ENCODE data around the gene STRBP. TPM values are rescaled to one million over a fixed set of nuclear protein-coding genes. Genes with fewer than 3 reads are reported as not detected.

STRBP gene
- total and polyA plus RNA-seq, 2 of the 4 experiments (the other 2 are of a cell fraction) = 2.1 to 2.5 TPM

GRCh38 chr9:123093141-123093540 lies 175.2 kb downstream of the STRBP start:
- dilution Hi-C loops (cut with HindIII; ENCODE audit: low sequenced_read_pairs, unreplicated experiment) (no loop called here), in situ Hi-C loops (cut with MboI; ENCODE audit: low sequenced_read_pairs) (no loop called here), intact Hi-C loops (cut with micrococcal nuclease) (no loop called here)
- H2AFZ ChIP-seq (replicated peaks; ENCODE audit: low read length, poor library complexity) = no peak overlapping the region
- TF ChIP-seq FOS (IDR thresholded peaks at IDR 0.05; ENCODE audit: low read depth, low read length) (no peak), NFE2L2 (IDR thresholded peaks at IDR 0.05; ENCODE audit: low read depth, low read length) (no peak), CHD1 (IDR thresholded peaks at IDR 0.05; ENCODE audit: low read depth, low read length) (no peak), MAFK (IDR thresholded peaks at IDR 0.05; ENCODE audit: low read depth, low read length) (no peak), MAZ (IDR thresholded peaks at IDR 0.05; ENCODE audit: borderline replicate concordance, low read depth, low read length) (no peak), CTCF (conservative IDR thresholded peaks at IDR 0.05; ENCODE audit: low read depth, low read length) (no peak), RAD21 (IDR thresholded peaks at IDR 0.05; ENCODE audit: low read length) (no peak), POLR2A (IDR thresholded peaks at IDR 0.05; ENCODE audit: low read depth, low read length) (no peak), CEBPB (IDR thresholded peaks at IDR 0.05; ENCODE audit: low read depth, low read length) (no peak), RCOR1 (IDR thresholded peaks at IDR 0.05; ENCODE audit: insufficient replicate concordance, low read length) (no peak)
- TF ChIP-seq, protein P1, sequence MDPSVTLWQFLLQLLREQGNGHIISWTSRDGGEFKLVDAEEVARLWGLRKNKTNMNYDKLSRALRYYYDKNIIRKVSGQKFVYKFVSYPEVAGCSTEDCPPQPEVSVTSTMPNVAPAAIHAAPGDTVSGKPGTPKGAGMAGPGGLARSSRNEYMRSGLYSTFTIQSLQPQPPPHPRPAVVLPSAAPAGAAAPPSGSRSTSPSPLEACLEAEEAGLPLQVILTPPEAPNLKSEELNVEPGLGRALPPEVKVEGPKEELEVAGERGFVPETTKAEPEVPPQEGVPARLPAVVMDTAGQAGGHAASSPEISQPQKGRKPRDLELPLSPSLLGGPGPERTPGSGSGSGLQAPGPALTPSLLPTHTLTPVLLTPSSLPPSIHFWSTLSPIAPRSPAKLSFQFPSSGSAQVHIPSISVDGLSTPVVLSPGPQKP (IDR thresholded peaks at IDR 0.05; ENCODE audit: borderline replicate concordance, low read depth, low read length) = no peak
- CTCF ChIA-PET = interaction anchor here (0.9 kb wide), 1 partner anchor 9 kb away, joined by 6 read pairs; no protein-coding TSS in a partner anchor
- H3K79me1 ChIP-seq (ENCODE audit: low read depth in 1 of 2, low read length in 2 of 2) = peaks cover 0 to 10% of the 10 kb centered on the region in 2 experiments; a peak in 2 of 4 replicates
- no peak overlapping the region for H3K56ac ChIP-seq (ENCODE audit: extremely low read depth, insufficient read depth, low read length)
- H4K8ac ChIP-seq (ENCODE audit: low read depth in 2 of 2, low read length in 2 of 2) = no peak overlapping the region
- H3K27me3 ChIP-seq (ENCODE audit: control insufficient read depth, insufficient read depth, low read length) = no peaks in the 10 kb centered on the region
- no peak overlapping the region for H3K9ac ChIP-seq (ENCODE audit: low read depth, low read length)
- no peak overlapping the region for H2AK9ac ChIP-seq (replicated peaks; ENCODE audit: low read depth, low read length, poor library complexity)
- peaks cover 35% of the 10 kb centered on the region for H3K36me3 ChIP-seq (ENCODE audit: control insufficient read depth, insufficient read depth, low read length)
- no peaks in the 10 kb centered on the region for H3K9me3 ChIP-seq (ENCODE audit: control insufficient read depth, insufficient read depth, low read length)
- H3K23ac ChIP-seq (ENCODE audit: low read depth, low read length) = no peak overlapping the region
- H3K4me2 ChIP-seq (ENCODE audit: low read depth, low read length) = no peak overlapping the region
- no peak overlapping the region for H2BK5ac ChIP-seq (ENCODE audit: low read depth, low read length, poor library complexity, severe bottlenecking)
- no peak overlapping the region for H3K27ac ChIP-seq (ENCODE audit: insufficient read depth, low read length)
- DNase-seq (no peak), ATAC-seq (ENCODE audit: low read depth) (no peak)
- no peak overlapping the region for H3K4me3 ChIP-seq (ENCODE audit: insufficient read depth, low read depth, low read length)
- no peak overlapping the region for H2BK20ac ChIP-seq (ENCODE audit: low read depth, low read length)
- H3K18ac ChIP-seq (ENCODE audit: low read depth, low read length) = no peak overlapping the region
- no peak overlapping the region for H2AK5ac ChIP-seq (ENCODE audit: low read depth, low read length)
- no peak overlapping the region for H4K91ac ChIP-seq (ENCODE audit: insufficient read depth, low read depth, low read length)
- H2BK15ac ChIP-seq (ENCODE audit: low read depth, low read length) = no peak overlapping the region
- WGBS, 2 experiments (ENCODE audit: extremely low coverage in 2 of 2, insufficient read length in 1 of 2) = no CpG with 5 or more reads among the region's 3 CpGs
- no peaks in the 10 kb centered on the region for H4K20me1 ChIP-seq (ENCODE audit: insufficient read depth, low read length)
- H3K4me1 ChIP-seq (ENCODE audit: control insufficient read depth, insufficient read depth, low read length) = peaks cover 8% of the 10 kb centered on the region
- peaks cover 6% of the 10 kb centered on the region; the same call in 1 of the 2 replicates for H3K9me1 ChIP-seq (ENCODE audit: insufficient read depth, low read length)
- H4K5ac ChIP-seq (ENCODE audit: low read depth, low read length) = no peak overlapping the region
- no TSS peak for BruUV-seq (replicated peaks)
- H3K4ac ChIP-seq (ENCODE audit: low read depth, low read length) = no peak overlapping the region
- no peak overlapping the region for H2BK120ac ChIP-seq (ENCODE audit: low read depth, low read length)
- POLR2A ChIA-PET (ENCODE audit: unreplicated experiment) = no interaction called here
- H3K14ac ChIP-seq (replicated peaks; ENCODE audit: low read depth, low read length) = no peak overlapping the region

All from IMR-90 (cell line).